K562 (cell line): Measurements from ENCODE around the gene NFE2. TPM values are rescaled to one million over a fixed set of nuclear protein-coding genes. Genes with fewer than 3 reads are reported as not detected.

Source experiments
- CBFB ChIP-seq: sonication (generic); formaldehyde crosslinking; IDR thresholded peaks from 2 replicates; pipeline ENCODE4 v1.4.0; 2020; ENCODE audit warnings: mild to moderate bottlenecking, missing genetic modification reagents
- CHD2 ChIP-seq: IDR thresholded peaks from 2 replicates; pipeline ENCODE4 v1.6.1; 2011; ENCODE audit warnings: low read depth, low read length
- ELF1 ChIP-seq: fragments of 200-800 bp; sonication (Bioruptor generic); IDR thresholded peaks from 2 replicates; pipeline ENCODE4 v1.6.1; 2016; ENCODE audit warnings: missing genetic modification characterization, missing compliant biosample characterization
- HDAC3 ChIP-seq: fragments of 450-650 bp; IDR thresholded peaks from 2 replicates; pipeline ENCODE4 v1.6.1; 2018; ENCODE audit warnings: borderline replicate concordance, mild to moderate bottlenecking, moderate library complexity; ENCODE audit not compliant: partially characterized antibody
- KDM1A ChIP-seq, 2 experiments: fragments of 450-650 bp; IDR thresholded peaks; 2 replicates each; pipeline ENCODE4 v1.6.1; 2016; ENCODE audit warnings: mild to moderate bottlenecking in 2 of 2
- POLR2A ChIP-seq: fragments of 450-650 bp; conservative IDR thresholded peaks from 2 replicates; pipeline ENCODE4 v1.6.1; 2016
- RBFOX2 ChIP-seq: fragments of 200-400 bp; formaldehyde crosslinking; IDR thresholded peaks from 2 replicates; pipeline ENCODE4 v1.6.1; 2017; ENCODE audit warnings: low read depth, mild to moderate bottlenecking, low read length, moderate library complexity
- SIRT6 ChIP-seq: IDR thresholded peaks from one replicate; pipeline ENCODE4 v1.6.1; 2012; ENCODE audit warnings: low read depth, mild to moderate bottlenecking, control low read depth, inconsistent platforms, low read length, moderate library complexity
- SMAD1 ChIP-seq: fragments of 150-350 bp; IDR thresholded peaks from 2 replicates; pipeline ENCODE4 v1.6.1; 2014; ENCODE audit warnings: low read length, low read depth; ENCODE audit not compliant: partially characterized antibody
- SRSF1 ChIP-seq: fragments of 200-400 bp; formaldehyde crosslinking; IDR thresholded peaks from 2 replicates; pipeline ENCODE4 v1.6.1; 2017; ENCODE audit warnings: mild to moderate bottlenecking, low read depth, low read length, moderate library complexity
- STAT5A ChIP-seq: IDR thresholded peaks from 2 replicates; pipeline ENCODE4 v1.6.1; 2012; ENCODE audit warnings: low read length, inconsistent platforms, borderline replicate concordance
- TAF9B ChIP-seq: fragments of 450-650 bp; IDR thresholded peaks from 2 replicates; pipeline ENCODE4 v1.6.1; 2018; ENCODE audit warnings: mild to moderate bottlenecking; ENCODE audit not compliant: partially characterized antibody
- TBL1XR1 ChIP-seq, 2 experiments: IDR thresholded peaks; 2 replicates each; pipeline ENCODE4 v1.6.1; 2012; ENCODE audit warnings: improper control_type of control experiment in 2 of 2, low read length in 2 of 2, mild to moderate bottlenecking in 1 of 2
- TCF7L2 ChIP-seq: fragments of 150-350 bp; IDR thresholded peaks from 2 replicates; pipeline ENCODE4 v1.6.1; 2016; ENCODE audit warnings: low read depth, mild to moderate bottlenecking, low read length, moderate library complexity
- TEAD2 ChIP-seq: fragments of 450-650 bp; IDR thresholded peaks from 2 replicates; pipeline ENCODE4 v1.6.1; 2016; ENCODE audit warnings: missing genetic modification characterization, control low read depth, missing compliant biosample characterization
- ZBTB8A ChIP-seq: fragments of 450-650 bp; IDR thresholded peaks from 2 replicates; pipeline ENCODE4 v1.6.1; 2018; ENCODE audit warnings: mild to moderate bottlenecking, moderate library complexity; ENCODE audit not compliant: partially characterized antibody
- ZC3H4 ChIP-seq: sonication (generic); formaldehyde crosslinking; IDR thresholded peaks from 2 replicates; pipeline ENCODE4 v1.9.0; 2021; ENCODE audit warnings: missing genetic modification reagents, borderline replicate concordance
- ZEB2 ChIP-seq: fragments of 450-650 bp; IDR thresholded peaks from 2 replicates; pipeline ENCODE4 v1.6.1; 2016
- ZNF431 ChIP-seq: sonication (generic); formaldehyde crosslinking; IDR thresholded peaks from 2 replicates; pipeline ENCODE4 v1.8.0; 2022; ENCODE audit warnings: mild to moderate bottlenecking, missing genetic modification reagents
- ZNF561 ChIP-seq: fragments of 450-650 bp; formaldehyde crosslinking; conservative IDR thresholded peaks from 2 replicates; pipeline ENCODE4 v1.4.0; 2020; ENCODE audit warnings: mild to moderate bottlenecking, moderate library complexity
- polyA plus RNA-seq, 8 experiments: library from polyadenylated mRNA; depleted of rRNA in 4 of 8; stranded (reverse) in 5 of 8; unstranded in 3 of 8; fragments of >200 nt; fragmentation: Nextera tagmentation in 2 of 8; fragmentation: Illumina TruSeq in 1 of 8; extraction: Ambion mirVana in 2 of 8; extraction: Trizol in 1 of 8; gene quantifications; 2 replicates each; pipeline versions ENCODE4 v1.2.1 to v1.2.3, GENCODE V29; 2011 to 2014; ENCODE audit warnings: inconsistent platforms in 1 of 8, missing spikeins in 1 of 8
- total RNA-seq, 7 experiments: library from RNA; depleted of rRNA in 6 of 7; stranded (reverse); fragments of >200 nt in 6 of 7; fragmentation: Illumina TruSeq in 2 of 7; extraction: Trizol in 2 of 7; gene quantifications; 2 replicates each; pipeline versions ENCODE4 v1.2.1 to v1.2.3, GENCODE V29; 2011 to 2021; ENCODE audit warnings: low replicate concordance in 1 of 7
- TF ChIP-seq, protein P1 (sequence below), 3 experiments: IDR thresholded peaks in 2 of 3; conservative IDR thresholded peaks in 1 of 3; 2 replicates each; pipeline ENCODE4 v1.5.1; 2011 to 2012; ENCODE audit warnings: low read length in 3 of 3, mild to moderate bottlenecking in 3 of 3, control low read depth in 2 of 3, improper control_type of control experiment in 1 of 3, inconsistent platforms in 1 of 3, low read depth in 1 of 3, mixed read lengths in 1 of 3, moderate library complexity in 1 of 3; ENCODE audit not compliant: insufficient read depth in 2 of 3
- TF ChIP-seq, protein P2 (sequence below): sonication (generic); IDR thresholded peaks from 2 replicates; pipeline ENCODE4 v1.6.1; 2016
- TF ChIP-seq, protein P3 (sequence below): sonication (generic); formaldehyde crosslinking; IDR thresholded peaks from 2 replicates; pipeline ENCODE4 v1.9.0; 2022; ENCODE audit warnings: mild to moderate bottlenecking, missing genetic modification reagents
- TF ChIP-seq, protein P4 (sequence below): IDR thresholded peaks from 2 replicates; pipeline ENCODE4 v1.6.1; 2011; ENCODE audit warnings: borderline replicate concordance, low read depth, mild to moderate bottlenecking, moderate library complexity, low read length; ENCODE audit not compliant: insufficient read depth, poor library complexity, severe bottlenecking

Gene NFE2
- total and polyA plus RNA-seq, 9 of the 15 experiments (the other 6 are each of a cell fraction or from before 2014, with no cell fraction given) = 12.3 to 282 (median 208) TPM

DNA sequence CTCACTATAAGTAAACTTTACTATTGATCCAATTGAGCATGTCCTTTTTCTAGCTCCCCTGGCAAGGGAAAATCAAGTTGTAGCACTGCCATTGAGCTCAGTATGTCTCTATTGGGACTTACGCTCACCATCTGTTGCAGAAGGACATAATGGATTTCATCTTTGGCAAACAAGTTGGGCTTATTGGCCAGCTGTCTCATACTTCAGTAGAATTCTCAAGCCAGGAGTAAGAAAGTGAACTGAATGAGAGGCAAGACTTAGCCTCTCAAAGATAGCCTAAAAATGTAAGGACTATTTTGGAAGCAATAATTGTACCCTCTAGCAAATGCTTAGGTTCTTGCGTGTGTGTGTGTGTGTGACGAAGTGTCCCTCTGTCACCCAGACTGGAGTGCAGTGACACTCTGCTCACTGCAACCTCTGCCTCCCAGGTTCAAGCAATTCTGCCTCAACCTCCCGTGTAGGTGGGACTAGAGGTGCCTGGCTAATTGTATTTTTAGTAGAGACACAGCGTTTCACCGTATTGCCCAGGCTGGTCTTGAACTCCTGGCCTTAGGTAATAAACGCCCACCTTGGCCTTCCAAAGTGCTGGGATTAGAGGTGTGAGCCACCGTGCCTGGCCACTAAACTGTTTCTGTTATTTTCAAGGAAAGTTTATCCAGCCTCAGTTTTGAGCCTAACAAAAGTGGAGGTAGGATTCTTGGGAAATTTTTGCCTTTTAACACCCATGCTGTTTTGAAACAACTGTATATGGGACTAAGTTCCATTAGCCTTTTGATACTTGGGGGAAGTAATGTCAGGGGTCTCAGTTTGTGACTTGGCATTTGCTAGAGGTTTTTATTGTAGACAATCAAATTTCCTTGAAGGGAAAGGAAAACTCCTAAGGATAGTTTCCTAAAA, 13.3 kb downstream of the NFE2 start (continued):
- TF ChIP-seq, protein P1, sequence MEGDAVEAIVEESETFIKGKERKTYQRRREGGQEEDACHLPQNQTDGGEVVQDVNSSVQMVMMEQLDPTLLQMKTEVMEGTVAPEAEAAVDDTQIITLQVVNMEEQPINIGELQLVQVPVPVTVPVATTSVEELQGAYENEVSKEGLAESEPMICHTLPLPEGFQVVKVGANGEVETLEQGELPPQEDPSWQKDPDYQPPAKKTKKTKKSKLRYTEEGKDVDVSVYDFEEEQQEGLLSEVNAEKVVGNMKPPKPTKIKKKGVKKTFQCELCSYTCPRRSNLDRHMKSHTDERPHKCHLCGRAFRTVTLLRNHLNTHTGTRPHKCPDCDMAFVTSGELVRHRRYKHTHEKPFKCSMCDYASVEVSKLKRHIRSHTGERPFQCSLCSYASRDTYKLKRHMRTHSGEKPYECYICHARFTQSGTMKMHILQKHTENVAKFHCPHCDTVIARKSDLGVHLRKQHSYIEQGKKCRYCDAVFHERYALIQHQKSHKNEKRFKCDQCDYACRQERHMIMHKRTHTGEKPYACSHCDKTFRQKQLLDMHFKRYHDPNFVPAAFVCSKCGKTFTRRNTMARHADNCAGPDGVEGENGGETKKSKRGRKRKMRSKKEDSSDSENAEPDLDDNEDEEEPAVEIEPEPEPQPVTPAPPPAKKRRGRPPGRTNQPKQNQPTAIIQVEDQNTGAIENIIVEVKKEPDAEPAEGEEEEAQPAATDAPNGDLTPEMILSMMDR (IDR thresholded peaks at IDR 0.05 in 2 of 3, conservative IDR thresholded peaks at IDR 0.05 in 1 of 3; ENCODE audit: insufficient read depth in 2 of 3, low read depth in 1 of 3, low read length in 3 of 3) = no peak
- TF ChIP-seq HDAC3 = no peak
- TF ChIP-seq ZBTB8A = no peak
- no peak for TF ChIP-seq ZNF561 (CRISPR knock-in tag)
- no peak for TF ChIP-seq TAF9B
- 0 out of 2 replicates have a peak, but pooled peaks have one; percentile 45 for TF ChIP-seq CHD2
- TF ChIP-seq KDM1A (IDR thresholded peaks at IDR 0.05) = no peak
- no peak for TF ChIP-seq ZC3H4 (CRISPR knock-in tag)
- TF ChIP-seq, protein P2, sequence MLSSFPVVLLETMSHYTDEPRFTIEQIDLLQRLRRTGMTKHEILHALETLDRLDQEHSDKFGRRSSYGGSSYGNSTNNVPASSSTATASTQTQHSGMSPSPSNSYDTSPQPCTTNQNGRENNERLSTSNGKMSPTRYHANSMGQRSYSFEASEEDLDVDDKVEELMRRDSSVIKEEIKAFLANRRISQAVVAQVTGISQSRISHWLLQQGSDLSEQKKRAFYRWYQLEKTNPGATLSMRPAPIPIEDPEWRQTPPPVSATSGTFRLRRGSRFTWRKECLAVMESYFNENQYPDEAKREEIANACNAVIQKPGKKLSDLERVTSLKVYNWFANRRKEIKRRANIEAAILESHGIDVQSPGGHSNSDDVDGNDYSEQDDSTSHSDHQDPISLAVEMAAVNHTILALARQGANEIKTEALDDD = no peak
- no peak for TF ChIP-seq SMAD1
- TF ChIP-seq CBFB (CRISPR knock-in tag) = no peak
- TF ChIP-seq, protein P3, sequence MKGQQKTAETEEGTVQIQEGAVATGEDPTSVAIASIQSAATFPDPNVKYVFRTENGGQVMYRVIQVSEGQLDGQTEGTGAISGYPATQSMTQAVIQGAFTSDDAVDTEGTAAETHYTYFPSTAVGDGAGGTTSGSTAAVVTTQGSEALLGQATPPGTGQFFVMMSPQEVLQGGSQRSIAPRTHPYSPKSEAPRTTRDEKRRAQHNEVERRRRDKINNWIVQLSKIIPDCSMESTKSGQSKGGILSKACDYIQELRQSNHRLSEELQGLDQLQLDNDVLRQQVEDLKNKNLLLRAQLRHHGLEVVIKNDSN (CRISPR knock-in tag) = no peak
- TF ChIP-seq SRSF1 = no peak
- no peak for TF ChIP-seq ZEB2
- TF ChIP-seq ELF1 (tag) = no peak
- TF ChIP-seq, protein P4, sequence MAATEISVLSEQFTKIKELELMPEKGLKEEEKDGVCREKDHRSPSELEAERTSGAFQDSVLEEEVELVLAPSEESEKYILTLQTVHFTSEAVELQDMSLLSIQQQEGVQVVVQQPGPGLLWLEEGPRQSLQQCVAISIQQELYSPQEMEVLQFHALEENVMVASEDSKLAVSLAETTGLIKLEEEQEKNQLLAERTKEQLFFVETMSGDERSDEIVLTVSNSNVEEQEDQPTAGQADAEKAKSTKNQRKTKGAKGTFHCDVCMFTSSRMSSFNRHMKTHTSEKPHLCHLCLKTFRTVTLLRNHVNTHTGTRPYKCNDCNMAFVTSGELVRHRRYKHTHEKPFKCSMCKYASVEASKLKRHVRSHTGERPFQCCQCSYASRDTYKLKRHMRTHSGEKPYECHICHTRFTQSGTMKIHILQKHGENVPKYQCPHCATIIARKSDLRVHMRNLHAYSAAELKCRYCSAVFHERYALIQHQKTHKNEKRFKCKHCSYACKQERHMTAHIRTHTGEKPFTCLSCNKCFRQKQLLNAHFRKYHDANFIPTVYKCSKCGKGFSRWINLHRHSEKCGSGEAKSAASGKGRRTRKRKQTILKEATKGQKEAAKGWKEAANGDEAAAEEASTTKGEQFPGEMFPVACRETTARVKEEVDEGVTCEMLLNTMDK = no peak
- TF ChIP-seq SIRT6 = peak; percentile 99
- peak; percentile 34 to 36; a peak in 1 of 4 replicates for TF ChIP-seq TBL1XR1 (IDR thresholded peaks at IDR 0.05; ENCODE audit: low read length in 2 of 2)
- no peak for TF ChIP-seq RBFOX2
- TF ChIP-seq TCF7L2 = no peak
- TF ChIP-seq STAT5A = peak; percentile 26; the same call in 1 of the 2 replicates
- no peak for TF ChIP-seq ZNF431 (CRISPR knock-in tag)
- peak; percentile 93 for TF ChIP-seq POLR2A
- no peak for TF ChIP-seq TEAD2 (tag)
